GM12891 (cell line): ENCODE results near the gene GABPB1.

Source experiments
- POLR2A ChIP-seq: IDR thresholded peaks from 2 replicates; pipeline ENCODE4 v1.6.1; 2011; ENCODE audit warnings: low read depth, low read length, control low read depth
- POLR2AphosphoS5 ChIP-seq: IDR thresholded peaks from 2 replicates; pipeline ENCODE4 v1.6.1; 2011; ENCODE audit warnings: low read depth, low read length, control low read depth
- SPI1 ChIP-seq: IDR thresholded peaks from 2 replicates; pipeline ENCODE4 v1.6.1; 2011; ENCODE audit warnings: low read depth, low read length, control low read depth
- TAF1 ChIP-seq: IDR thresholded peaks from 2 replicates; pipeline ENCODE4 v1.6.1; 2011; ENCODE audit warnings: low read depth, low read length, control low read depth

DNA sequence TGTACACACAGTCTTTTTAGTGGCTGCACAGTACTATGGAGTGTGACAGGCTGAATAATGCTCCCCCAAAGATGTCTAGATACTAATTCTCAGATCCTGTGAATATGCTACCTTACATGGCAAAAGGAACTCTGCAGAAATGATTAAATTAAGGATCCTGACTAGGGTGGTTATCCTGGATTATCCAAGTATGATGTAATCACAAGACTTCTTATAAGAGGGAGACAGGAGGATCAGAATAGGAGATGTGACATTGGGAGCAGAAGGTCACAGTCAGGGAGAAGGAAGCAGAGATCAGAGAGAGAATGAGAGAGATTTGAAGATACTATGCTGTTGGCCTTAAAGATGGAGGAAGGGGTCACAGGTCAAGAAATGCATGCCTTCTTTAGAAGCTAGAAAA, 34.5 kb downstream of the GABPB1 start:
- TF ChIP-seq POLR2AphosphoS5, result no peak
- no peak for TF ChIP-seq POLR2A
- no peak for TF ChIP-seq SPI1
- TF ChIP-seq TAF1, result no peak
